ENCODE data around the gene DSC2. TPM values are rescaled to one million over a fixed set of nuclear protein-coding genes. Genes with fewer than 3 reads are reported as not detected.
"Not testable (repeated sequence)": the region's sequence is repeated elsewhere in the genome, so short reads cannot be mapped to it uniquely, and the experiment has no call there.

Gene DSC2
- total RNA-seq, 1 donor from 2014 or later, result not detected

GRCh38 chr18:31138709-31139108, 36.5 kb upstream of the DSC2 start:
- ChIA-PET POLR2A (no interaction called here), CTCF (no interaction called here)
- H3K27ac Mint-ChIP-seq, result no peak overlapping the region
- H3K27me3 Mint-ChIP-seq, result no peaks in the 10 kb centered on the region
- H3K36me3 Mint-ChIP-seq (ENCODE audit: low read depth), result no peaks in the 10 kb centered on the region
- intact Hi-C loops (cut with micrococcal nuclease), result no loop called here
- no peak overlapping the region for H3K4me3 Mint-ChIP-seq
- ATAC-seq (ENCODE audit: low read depth) (no peak), DNase-seq (no peak)
- TF ChIP-seq, protein P1, sequence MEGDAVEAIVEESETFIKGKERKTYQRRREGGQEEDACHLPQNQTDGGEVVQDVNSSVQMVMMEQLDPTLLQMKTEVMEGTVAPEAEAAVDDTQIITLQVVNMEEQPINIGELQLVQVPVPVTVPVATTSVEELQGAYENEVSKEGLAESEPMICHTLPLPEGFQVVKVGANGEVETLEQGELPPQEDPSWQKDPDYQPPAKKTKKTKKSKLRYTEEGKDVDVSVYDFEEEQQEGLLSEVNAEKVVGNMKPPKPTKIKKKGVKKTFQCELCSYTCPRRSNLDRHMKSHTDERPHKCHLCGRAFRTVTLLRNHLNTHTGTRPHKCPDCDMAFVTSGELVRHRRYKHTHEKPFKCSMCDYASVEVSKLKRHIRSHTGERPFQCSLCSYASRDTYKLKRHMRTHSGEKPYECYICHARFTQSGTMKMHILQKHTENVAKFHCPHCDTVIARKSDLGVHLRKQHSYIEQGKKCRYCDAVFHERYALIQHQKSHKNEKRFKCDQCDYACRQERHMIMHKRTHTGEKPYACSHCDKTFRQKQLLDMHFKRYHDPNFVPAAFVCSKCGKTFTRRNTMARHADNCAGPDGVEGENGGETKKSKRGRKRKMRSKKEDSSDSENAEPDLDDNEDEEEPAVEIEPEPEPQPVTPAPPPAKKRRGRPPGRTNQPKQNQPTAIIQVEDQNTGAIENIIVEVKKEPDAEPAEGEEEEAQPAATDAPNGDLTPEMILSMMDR (IDR thresholded peaks at IDR 0.05), result no peak
- no peaks in the 10 kb centered on the region for H3K9me3 Mint-ChIP-seq
- no peaks in the 10 kb centered on the region for H3K4me1 Mint-ChIP-seq

DNA sequence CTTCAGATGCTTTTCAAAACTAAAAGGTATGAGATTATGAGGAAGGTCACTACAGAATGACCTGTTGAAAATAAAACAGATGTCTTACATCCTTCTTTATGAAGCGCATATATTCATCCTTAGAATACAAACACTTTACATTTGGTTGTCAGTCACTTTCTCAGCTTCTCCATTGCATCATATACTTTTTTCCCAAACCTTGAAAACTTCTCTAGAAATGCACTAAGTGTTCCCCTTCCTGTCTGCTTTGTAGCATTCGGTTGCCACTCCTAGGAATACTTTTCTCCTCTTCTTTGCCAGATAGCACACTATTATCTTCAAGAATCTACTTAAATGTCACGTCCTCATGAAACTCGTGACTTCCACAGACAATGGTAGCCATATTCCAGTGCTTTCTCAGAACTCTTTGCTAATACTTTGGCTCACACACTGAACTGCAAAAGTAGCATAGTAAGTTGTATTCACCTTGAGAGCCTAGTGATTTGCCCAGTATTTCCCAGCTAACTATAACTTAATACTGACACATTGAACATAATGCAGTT, 32.8 kb upstream of the DSC2 start:
- DNase-seq, result no peak
- Mint-ChIP-seq H3K4me1 (no peaks in the 10 kb centered on the region), H3K36me3 (ENCODE audit: low read depth) (no peaks in the 10 kb centered on the region), H3K27me3 (no peaks in the 10 kb centered on the region), H3K27ac (no peak overlapping the region), H3K4me3 (no peak overlapping the region), H3K9me3 (no peaks in the 10 kb centered on the region)
- ChIA-PET POLR2A (no interaction called here), CTCF (no interaction called here)
- TF ChIP-seq, protein P1 (IDR thresholded peaks at IDR 0.05), result no peak
- no peak for ATAC-seq (ENCODE audit: low read depth)
- intact Hi-C loops (cut with micrococcal nuclease), result no loop called here

GRCh38 chr18:31129398-31130115, 27.3 kb upstream of the DSC2 start:
- CTCF ChIA-PET, result no interaction called here
- intact Hi-C loops (cut with micrococcal nuclease), result no loop called here
- POLR2A ChIA-PET, result no interaction called here
- DNase-seq (no peak), ATAC-seq (ENCODE audit: low read depth) (no peak)
- Mint-ChIP-seq H3K27me3 (no peaks in the 10 kb centered on the region), H3K27ac (no peak overlapping the region), H3K4me3 (no peak overlapping the region), H3K9me3 (no peaks in the 10 kb centered on the region), H3K4me1 (no peaks in the 10 kb centered on the region), H3K36me3 (ENCODE audit: low read depth) (no peaks in the 10 kb centered on the region)
- TF ChIP-seq, protein P1 (IDR thresholded peaks at IDR 0.05), result no peak

DNA sequence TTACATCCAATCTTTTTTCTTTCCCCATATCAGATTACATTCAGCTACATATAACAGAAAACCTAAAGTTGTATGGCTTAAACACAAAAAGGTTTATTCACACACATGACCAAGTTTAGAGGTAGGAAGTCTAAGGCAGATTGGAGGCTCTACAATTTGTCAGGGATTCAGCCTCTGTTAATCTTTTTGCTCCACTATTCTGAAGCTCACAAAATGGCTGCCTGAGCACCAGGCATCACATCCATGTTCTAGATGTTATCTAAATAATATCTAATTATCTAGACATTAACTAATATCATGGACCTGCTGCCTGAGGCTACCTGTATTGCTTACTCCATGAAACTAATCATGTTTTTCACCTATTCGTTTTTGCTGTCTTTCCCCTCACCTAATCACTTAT, 23.7 kb upstream of the DSC2 start:
- CTCF ChIA-PET, result no interaction called here
- TF ChIP-seq, protein P1 (IDR thresholded peaks at IDR 0.05), result no peak
- intact Hi-C loops (cut with micrococcal nuclease), result no loop called here
- POLR2A ChIA-PET, result no interaction called here
- no peak for ATAC-seq (ENCODE audit: low read depth)
- H3K9me3 Mint-ChIP-seq, result no peaks in the 10 kb centered on the region
- H3K36me3 Mint-ChIP-seq (ENCODE audit: low read depth), result no peaks in the 10 kb centered on the region
- no peaks in the 10 kb centered on the region for H3K27me3 Mint-ChIP-seq
- DNase-seq, result no peak
- H3K27ac Mint-ChIP-seq, result no peak overlapping the region
- H3K4me1 Mint-ChIP-seq, result no peaks in the 10 kb centered on the region
- no peak overlapping the region for H3K4me3 Mint-ChIP-seq

GRCh38 chr18:31123125-31123524, 20.9 kb upstream of the DSC2 start:
- H3K4me3 Mint-ChIP-seq; H3K36me3 Mint-ChIP-seq (ENCODE audit: low read depth); H3K9me3 Mint-ChIP-seq; POLR2A ChIA-PET; H3K27me3 Mint-ChIP-seq; H3K4me1 Mint-ChIP-seq; DNase-seq; ATAC-seq (ENCODE audit: low read depth); CTCF ChIA-PET; H3K27ac Mint-ChIP-seq; intact Hi-C loops (cut with micrococcal nuclease): not testable (repeated sequence)

DNA sequence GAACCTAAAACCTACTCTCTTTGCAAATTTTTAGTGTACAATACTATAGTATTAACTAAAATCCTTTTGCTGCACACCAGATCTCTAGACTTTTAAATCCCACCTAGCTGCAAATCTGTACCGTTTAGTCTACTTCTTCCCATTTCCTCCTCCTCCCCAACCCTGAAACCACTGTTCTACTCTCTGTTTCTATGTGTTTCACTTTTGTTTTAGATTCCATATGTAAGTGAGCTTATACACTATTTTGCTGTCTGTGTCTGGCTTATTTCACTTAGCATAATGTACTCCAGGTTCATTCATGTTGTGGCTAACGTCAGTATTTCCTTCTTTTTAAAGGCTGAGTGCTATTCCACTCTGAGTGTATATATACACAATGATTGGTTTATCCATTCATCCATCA, 18.4 kb upstream of the DSC2 start:
- Mint-ChIP-seq H3K27me3 (no peaks in the 10 kb centered on the region), H3K4me1 (no peaks in the 10 kb centered on the region), H3K27ac (no peak overlapping the region), H3K4me3 (no peak overlapping the region), H3K9me3 (no peaks in the 10 kb centered on the region), H3K36me3 (ENCODE audit: low read depth) (no peaks in the 10 kb centered on the region)
- CTCF ChIA-PET, result no interaction called here
- POLR2A ChIA-PET, result no interaction called here
- DNase-seq (no peak), ATAC-seq (ENCODE audit: low read depth) (no peak)
- intact Hi-C loops (cut with micrococcal nuclease), result no loop called here
- TF ChIP-seq, protein P1 (IDR thresholded peaks at IDR 0.05), result no peak
